Caco-2 (cell line): ENCODE measurements around the gene UNC13C. TPM values are rescaled to one million over a fixed set of nuclear protein-coding genes. Genes with fewer than 3 reads are reported as not detected.

Experiments
- BruUV-seq: library from RNA; stranded (reverse); fragments of 400-500 nt; replicated peaks from 2 replicates; lab custom pipeline; 2021; lab: Mats Ljungman, UMichigan
- CTCF ChIA-PET: fragments of 300-600 bp; sonication (Branson Sonifier 250); formaldehyde crosslinking; loops from one replicate; lab custom pipeline; 2022; ENCODE audit warnings: antibody characterized with exemption; lab: Charles Lee
- POLR2A ChIA-PET: fragments of 300-600 bp; sonication (Branson Sonifier 250); formaldehyde crosslinking; loops from one replicate; lab custom pipeline; 2022; ENCODE audit warnings: antibody characterized with exemption; lab: Charles Lee
- DNase-seq, 2 experiments: peaks; one replicate each; pipeline versions ENCODE4 v3.0.0 to v3.0.0-alpha.2; 2020 to 2022
- H3K27me3 ChIP-seq: replicated peaks from 2 replicates; pipeline ENCODE4 v1.6.0; 2011; ENCODE audit warnings: low read length; ENCODE audit not compliant: control insufficient read depth, insufficient read depth
- H3K36me3 ChIP-seq: 2 replicates; pipeline ENCODE4 v1.5.1; 2011; ENCODE audit warnings: low read length; ENCODE audit not compliant: control insufficient read depth, insufficient read depth
- H3K4me1 ChIP-seq: fragments of 250-450 bp; sonication (Bioruptor Pico); 2 replicates; pipeline ENCODE4 v1.5.1; 2020; ENCODE audit warnings: mild to moderate bottlenecking
- H3K4me3 ChIP-seq: 2 replicates; pipeline ENCODE4 v1.5.1; 2011; ENCODE audit warnings: low read depth, mild to moderate bottlenecking, control low read depth, low read length
- H3K9me3 ChIP-seq: fragments of 250-450 bp; sonication (Bioruptor Pico); 2 replicates; pipeline ENCODE4 v1.5.1; 2020; ENCODE audit warnings: mild to moderate bottlenecking, moderate library complexity
- H3K27ac Mint-ChIP-seq: one replicate; pipeline ENCODE4 v1.8.0; 2022; ENCODE audit warnings: mixed read lengths; ENCODE audit not compliant: unreplicated experiment
- H3K27me3 Mint-ChIP-seq: one replicate; pipeline ENCODE4 v1.8.0; 2022; ENCODE audit warnings: mixed read lengths; ENCODE audit not compliant: insufficient read depth, unreplicated experiment
- H3K36me3 Mint-ChIP-seq: one replicate; pipeline ENCODE4 v1.8.0; 2022; ENCODE audit warnings: mild to moderate bottlenecking, mixed read lengths; ENCODE audit not compliant: insufficient read depth, unreplicated experiment
- H3K4me1 Mint-ChIP-seq: one replicate; pipeline ENCODE4 v1.8.0; 2022; ENCODE audit warnings: low read depth, mixed read lengths; ENCODE audit not compliant: unreplicated experiment
- H3K4me3 Mint-ChIP-seq: one replicate; pipeline ENCODE4 v1.8.0; 2022; ENCODE audit warnings: mild to moderate bottlenecking, moderate library complexity, mixed read lengths; ENCODE audit not compliant: unreplicated experiment
- H3K9me3 Mint-ChIP-seq: one replicate; pipeline ENCODE4 v1.8.0; 2022; ENCODE audit warnings: mixed read lengths; ENCODE audit not compliant: unreplicated experiment
- CTCF ChIP-seq, 2 experiments: fragments of 200-600 bp in 1 of 2; IDR thresholded peaks; 1 replicate in 1 of 2; 2 replicates in 1 of 2; pipeline versions ENCODE4 v1.5.1 to v1.8.0; 2011 to 2022; ENCODE audit warnings: antibody characterized with exemption in 1 of 2, control low read depth in 1 of 2, inconsistent platforms in 1 of 2, low read depth in 1 of 2, low read length in 1 of 2, mild to moderate bottlenecking in 1 of 2, moderate library complexity in 1 of 2; ENCODE audit not compliant: insufficient read depth in 1 of 2, severe bottlenecking in 1 of 2, unreplicated experiment in 1 of 2
- intact Hi-C: fragments of 100-400 bp; cut with micrococcal nuclease; formaldehyde crosslinking; loops from one replicate; pipeline ENCODE4 v1.10.0; 2022; ENCODE audit not compliant: unreplicated experiment
- total RNA-seq: library from RNA; stranded (reverse); gene quantifications from 2 replicates; pipeline ENCODE4 v1.2.3, GENCODE V29; 2022

Gene UNC13C
- total RNA-seq, 1 experiment from 2014 or later = 2.9 TPM

- no peak for DNase-seq
- H3K4me1 ChIP-seq = no peaks in the 10 kb centered on the region
- Mint-ChIP-seq H3K9me3 (no peaks in the 10 kb centered on the region), H3K36me3 (no peaks in the 10 kb centered on the region), H3K4me3 (no peak overlapping the region), H3K4me1 (no peaks in the 10 kb centered on the region), H3K27me3 (no peaks in the 10 kb centered on the region), H3K27ac (no peak overlapping the region)
- intact Hi-C loops = no loop called here
- no TSS peak for BruUV-seq
- no peaks in the 10 kb centered on the region for H3K27me3 ChIP-seq
- CTCF ChIA-PET = no interaction called here
- POLR2A ChIA-PET = no interaction called here
- TF ChIP-seq CTCF (IDR thresholded peaks at IDR 0.05; ENCODE audit: insufficient read depth in 1 of 2, low read depth in 1 of 2, low read length in 1 of 2, severe bottlenecking in 1 of 2, unreplicated experiment in 1 of 2) = no peak
- H3K36me3 ChIP-seq = no peaks in the 10 kb centered on the region
- H3K4me3 ChIP-seq = no peak overlapping the region
- no peaks in the 10 kb centered on the region for H3K9me3 ChIP-seq
Measured at GRCh38 chr15:54083991-54084390, 105.8 kb downstream of the UNC13C start.

- ChIA-PET POLR2A (no interaction called here), CTCF (interaction anchor here (0.7 kb wide), 1 partner anchor 814 kb away, joined by 3 read pairs; no protein-coding TSS in a partner anchor)
- Histone ChIP-seq H3K9me3 (no peaks in the 10 kb centered on the region), H3K27me3 (no peaks in the 10 kb centered on the region), H3K4me1 (no peaks in the 10 kb centered on the region), H3K36me3 (no peaks in the 10 kb centered on the region), H3K4me3 (no peak overlapping the region)
- no peak for DNase-seq
- H3K27ac Mint-ChIP-seq = no peak overlapping the region
- H3K27me3 Mint-ChIP-seq = no peaks in the 10 kb centered on the region
- no peak for TF ChIP-seq CTCF (IDR thresholded peaks at IDR 0.05; ENCODE audit: insufficient read depth in 1 of 2, low read depth in 1 of 2, low read length in 1 of 2, severe bottlenecking in 1 of 2, unreplicated experiment in 1 of 2)
- no peaks in the 10 kb centered on the region for H3K36me3 Mint-ChIP-seq
- BruUV-seq = no TSS peak
- no peak overlapping the region for H3K4me3 Mint-ChIP-seq
- intact Hi-C loops = no loop called here
- no peaks in the 10 kb centered on the region for H3K4me1 Mint-ChIP-seq
- H3K9me3 Mint-ChIP-seq = no peaks in the 10 kb centered on the region
Measured at GRCh38 chr15:54088837-54089236, 110.6 kb downstream of the UNC13C start.

- Histone ChIP-seq H3K4me1 (no peaks in the 10 kb centered on the region), H3K4me3 (no peak overlapping the region), H3K36me3 (no peaks in the 10 kb centered on the region), H3K27me3 (no peaks in the 10 kb centered on the region), H3K9me3 (no peaks in the 10 kb centered on the region)
- H3K36me3 Mint-ChIP-seq = no peaks in the 10 kb centered on the region
- no TSS peak for BruUV-seq
- H3K9me3 Mint-ChIP-seq = no peaks in the 10 kb centered on the region
- no peak for DNase-seq
- intact Hi-C loops = no loop called here
- no peaks in the 10 kb centered on the region for H3K4me1 Mint-ChIP-seq
- H3K4me3 Mint-ChIP-seq = no peak overlapping the region
- POLR2A ChIA-PET = no interaction called here
- H3K27ac Mint-ChIP-seq = no peak overlapping the region
- CTCF ChIA-PET = no interaction called here
- no peak for TF ChIP-seq CTCF (IDR thresholded peaks at IDR 0.05; ENCODE audit: insufficient read depth in 1 of 2, low read depth in 1 of 2, low read length in 1 of 2, severe bottlenecking in 1 of 2, unreplicated experiment in 1 of 2)
- no peaks in the 10 kb centered on the region for H3K27me3 Mint-ChIP-seq
Measured at GRCh38 chr15:54089776-54090175, 111.5 kb downstream of the UNC13C start.
